GM12875 (cell line): Measurements from ENCODE around the gene RFPL3.
"Not testable (repeated sequence)": the region's sequence is repeated elsewhere in the genome, so short reads cannot be mapped to it uniquely, and the experiment has no call there.

Experiments
- H3K4me3 ChIP-seq: one replicate; pipeline ENCODE4 v1.5.1; 2011; ENCODE audit warnings: low read depth, low read length, control low read depth
- TF ChIP-seq, protein P1 (sequence below): IDR thresholded peaks from 2 replicates; pipeline ENCODE4 v1.5.1; 2011; ENCODE audit warnings: low read depth, mild to moderate bottlenecking, control low read depth, inconsistent platforms, low read length, moderate library complexity, borderline replicate concordance; ENCODE audit not compliant: insufficient read depth

Gene RFPL3

DNA sequence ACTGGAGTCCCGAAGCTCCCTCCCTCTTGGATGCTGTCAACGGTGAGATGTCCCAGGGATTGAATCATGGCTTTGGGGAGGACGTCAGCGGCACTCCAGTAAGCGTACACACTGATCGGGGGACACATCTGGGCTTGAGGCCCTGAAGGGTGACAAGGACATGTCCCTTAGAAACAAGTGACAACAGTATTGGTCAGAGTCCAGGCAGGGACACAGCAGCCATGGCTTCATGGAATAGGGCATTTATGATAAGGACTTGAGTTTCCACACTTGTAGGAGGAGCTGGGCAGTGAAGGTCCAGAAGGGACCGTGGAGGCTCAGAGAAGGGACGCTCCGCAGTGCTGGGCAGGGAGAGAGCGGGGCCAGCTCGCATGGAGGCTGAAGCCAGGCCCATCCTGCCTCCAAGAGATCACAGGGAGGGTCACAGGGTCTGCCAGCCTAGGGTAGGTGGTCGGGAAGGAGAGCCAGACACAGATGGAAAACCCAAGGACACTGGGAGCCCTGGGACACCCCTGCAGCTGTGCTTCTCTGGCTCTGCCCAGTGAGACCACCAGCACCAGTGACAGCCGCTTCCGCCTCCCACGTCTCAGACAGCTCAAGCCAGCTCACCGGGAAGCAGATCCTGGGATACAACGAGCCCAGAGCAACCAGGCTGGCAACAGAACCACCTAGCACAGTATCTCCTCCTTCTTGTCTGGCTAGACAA is 22.9 kb upstream of the RFPL3 start:
- TF ChIP-seq, protein P1, sequence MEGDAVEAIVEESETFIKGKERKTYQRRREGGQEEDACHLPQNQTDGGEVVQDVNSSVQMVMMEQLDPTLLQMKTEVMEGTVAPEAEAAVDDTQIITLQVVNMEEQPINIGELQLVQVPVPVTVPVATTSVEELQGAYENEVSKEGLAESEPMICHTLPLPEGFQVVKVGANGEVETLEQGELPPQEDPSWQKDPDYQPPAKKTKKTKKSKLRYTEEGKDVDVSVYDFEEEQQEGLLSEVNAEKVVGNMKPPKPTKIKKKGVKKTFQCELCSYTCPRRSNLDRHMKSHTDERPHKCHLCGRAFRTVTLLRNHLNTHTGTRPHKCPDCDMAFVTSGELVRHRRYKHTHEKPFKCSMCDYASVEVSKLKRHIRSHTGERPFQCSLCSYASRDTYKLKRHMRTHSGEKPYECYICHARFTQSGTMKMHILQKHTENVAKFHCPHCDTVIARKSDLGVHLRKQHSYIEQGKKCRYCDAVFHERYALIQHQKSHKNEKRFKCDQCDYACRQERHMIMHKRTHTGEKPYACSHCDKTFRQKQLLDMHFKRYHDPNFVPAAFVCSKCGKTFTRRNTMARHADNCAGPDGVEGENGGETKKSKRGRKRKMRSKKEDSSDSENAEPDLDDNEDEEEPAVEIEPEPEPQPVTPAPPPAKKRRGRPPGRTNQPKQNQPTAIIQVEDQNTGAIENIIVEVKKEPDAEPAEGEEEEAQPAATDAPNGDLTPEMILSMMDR: no peak
- no peak overlapping the region for H3K4me3 ChIP-seq

DNA sequence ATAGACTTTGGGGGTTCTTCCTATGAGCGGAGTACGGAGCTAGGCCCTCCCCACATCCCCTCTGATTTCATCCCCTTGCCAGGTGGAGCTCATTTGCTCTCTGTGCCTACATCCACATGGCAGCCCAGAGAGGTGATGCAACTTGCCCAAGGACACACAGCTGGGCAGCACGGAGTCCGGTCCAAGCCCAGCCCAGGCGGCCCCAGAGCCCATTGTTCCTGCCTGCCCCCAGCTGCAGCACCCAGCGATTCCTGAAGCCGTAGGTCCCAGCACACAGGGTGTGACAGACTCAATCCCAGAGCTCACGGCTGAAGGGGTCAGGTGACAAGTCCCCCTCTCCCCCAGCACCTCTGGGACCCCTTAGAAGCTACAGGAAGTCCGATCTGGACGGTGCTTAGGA is 22.2 kb upstream of the RFPL3 start:
- no peak overlapping the region for H3K4me3 ChIP-seq
- TF ChIP-seq, protein P1: no peak

DNA sequence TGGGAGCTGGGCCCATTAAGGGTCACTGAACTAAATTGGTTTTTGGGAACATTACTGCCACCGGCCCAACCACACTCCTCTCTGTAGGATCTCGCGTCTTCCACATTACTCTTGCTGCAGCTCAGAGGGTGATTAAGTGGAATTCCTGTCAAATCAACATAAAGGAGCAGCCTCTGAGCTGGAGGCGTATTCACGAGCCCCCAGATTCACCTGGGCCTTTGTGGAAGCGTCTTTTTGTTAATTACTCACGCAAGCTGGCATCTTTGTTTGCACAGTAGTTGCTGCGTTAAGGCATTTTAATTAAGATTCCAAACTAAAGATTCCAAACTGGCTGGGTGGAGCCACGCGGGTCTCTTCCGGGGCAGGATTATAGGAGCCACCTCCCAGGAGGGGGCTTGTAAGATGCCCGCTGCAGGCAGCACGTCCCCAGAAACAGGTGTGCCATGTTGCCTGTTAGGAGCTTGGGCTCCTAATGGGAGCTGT is 21.5 kb upstream of the RFPL3 start:
- no peak overlapping the region for H3K4me3 ChIP-seq
- TF ChIP-seq, protein P1: no peak

DNA sequence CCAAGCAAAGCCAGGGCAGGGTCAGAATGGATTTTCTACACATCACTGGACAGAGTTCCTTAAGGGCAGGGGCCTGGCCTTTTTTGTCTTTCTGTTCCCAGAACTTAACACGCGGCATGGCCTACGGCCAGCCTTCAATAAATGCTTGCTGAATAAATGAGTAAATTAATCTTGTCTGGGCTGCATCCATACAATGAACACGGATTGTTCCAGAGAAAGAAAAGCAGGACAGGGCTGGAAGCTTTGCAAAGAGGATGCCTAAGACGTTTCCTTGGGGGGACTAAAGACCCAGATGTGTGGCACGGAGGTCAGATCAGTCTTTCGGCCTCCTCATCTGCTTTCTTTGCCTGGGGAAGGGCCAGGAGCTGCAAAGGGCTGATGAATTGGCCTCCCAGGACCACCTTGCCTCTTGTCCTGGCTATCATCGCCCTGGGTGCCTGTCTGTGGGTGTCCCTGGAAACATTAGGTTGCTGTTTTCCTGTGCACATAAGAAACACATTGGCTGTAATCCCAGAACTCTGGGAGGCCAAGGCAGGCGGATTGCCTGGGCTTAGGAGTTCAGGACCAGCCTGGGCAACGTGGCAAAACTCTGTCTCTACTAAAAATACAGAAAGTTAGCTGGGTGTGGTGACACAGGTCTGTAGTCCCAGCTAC is 20.8 kb upstream of the RFPL3 start:
- TF ChIP-seq, protein P1: no peak
- no peak overlapping the region for H3K4me3 ChIP-seq

DNA sequence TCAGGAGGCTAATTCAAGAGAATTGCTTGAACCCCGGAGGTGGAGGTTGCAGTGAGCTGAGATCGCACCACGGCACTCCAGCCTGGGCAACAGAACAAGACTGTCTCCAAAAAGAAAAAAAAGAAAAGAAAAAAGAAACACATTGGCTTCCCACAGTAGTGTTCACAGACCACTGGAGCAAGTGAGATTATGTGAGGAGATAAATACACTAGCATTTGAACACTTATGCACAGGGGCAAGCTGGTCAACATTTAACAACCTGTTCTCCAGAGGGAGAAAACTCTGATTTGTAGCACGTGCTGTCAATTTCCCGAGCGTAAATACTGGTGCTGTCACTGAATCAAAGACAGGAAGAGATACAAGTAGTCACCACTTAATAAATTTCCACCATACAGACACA is 20.2 kb upstream of the RFPL3 start:
- H3K4me3 ChIP-seq: not testable (repeated sequence)

DNA sequence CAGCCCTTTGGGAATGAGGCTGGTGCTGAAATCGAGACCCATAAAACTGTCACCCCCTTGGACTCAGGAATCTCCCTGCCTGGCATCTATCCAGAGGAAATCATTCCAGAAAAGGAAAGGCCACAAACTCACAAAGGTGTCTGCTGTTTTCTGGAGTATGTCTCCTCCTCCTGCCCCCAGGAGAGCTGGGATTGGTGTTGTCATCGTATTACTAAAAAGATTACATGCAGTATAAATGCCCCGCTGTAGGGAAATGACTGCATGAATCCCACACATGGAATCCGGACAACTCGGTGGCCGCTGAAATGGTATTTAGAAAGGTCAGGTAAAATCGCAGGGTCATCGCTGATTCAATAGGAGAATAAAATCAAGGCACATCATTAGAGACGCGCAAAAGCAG is 18.9 kb upstream of the RFPL3 start:
- TF ChIP-seq, protein P1: no peak
- no peak overlapping the region for H3K4me3 ChIP-seq

DNA sequence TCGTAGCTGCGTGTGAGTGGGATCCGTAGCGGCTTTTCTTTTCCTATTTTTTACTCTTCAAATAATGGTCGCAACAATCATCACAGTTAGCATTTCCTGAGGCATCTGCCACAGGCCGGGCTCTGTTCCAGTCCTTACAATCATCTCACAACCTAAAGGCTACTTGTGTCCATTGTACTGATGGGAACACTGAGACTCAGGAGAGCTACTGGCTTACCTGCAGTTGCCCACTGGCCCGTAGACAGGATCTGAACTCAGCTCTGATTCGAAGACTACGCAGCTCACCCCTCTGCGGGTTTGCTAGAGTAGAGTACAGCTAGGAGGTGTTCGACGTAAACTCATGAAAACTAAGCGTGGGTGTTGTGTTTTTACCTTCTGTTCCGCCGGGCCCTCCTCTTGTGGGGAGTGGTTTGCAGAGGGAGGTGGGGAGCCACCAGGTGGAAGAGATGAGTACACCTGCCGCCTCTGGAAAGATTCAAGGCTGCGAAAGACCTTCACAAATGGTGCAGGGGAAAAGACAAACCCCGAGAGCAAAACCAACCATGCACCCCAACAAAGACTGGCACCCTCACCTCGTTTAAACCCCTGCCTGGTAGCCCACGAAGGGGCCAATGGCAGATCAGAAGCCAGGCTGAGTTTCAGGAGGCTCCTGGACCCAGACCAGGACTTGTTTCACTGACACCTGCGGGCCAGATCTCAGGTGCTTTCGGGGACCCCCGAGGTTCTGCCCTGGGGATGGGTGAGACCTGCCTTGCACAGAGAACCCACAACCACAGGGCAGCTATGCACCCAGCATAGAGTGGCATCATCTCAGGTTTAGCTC is 18.3 kb upstream of the RFPL3 start:
- H3K4me3 ChIP-seq: no peak overlapping the region
- TF ChIP-seq, protein P1: no peak
